ACC112 (cell line): ENCODE measurements around the gene CDH24.

Source experiments
- H2AFZ ChIP-seq: fragments of 200-600 bp; sonication (generic); one replicate; pipeline ENCODE4 v1.6.0; 2017; ENCODE audit warnings: antibody characterized with exemption, low read length; ENCODE audit not compliant: unreplicated experiment
- H3K27ac ChIP-seq: fragments of 200-600 bp; sonication (generic); 2 replicates; pipeline ENCODE4 v1.5.1; 2014; ENCODE audit warnings: low read depth, mild to moderate bottlenecking, antibody characterized with exemption, low read length, moderate library complexity
- H3K27me3 ChIP-seq: fragments of 200-600 bp; sonication (generic); 2 replicates; pipeline ENCODE4 v1.6.1; 2014; ENCODE audit warnings: mild to moderate bottlenecking, antibody characterized with exemption, low read length, moderate library complexity, mixed read lengths; ENCODE audit not compliant: insufficient read depth
- H3K36me3 ChIP-seq: fragments of 200-600 bp; sonication (generic); 2 replicates; pipeline ENCODE4 v1.6.1; 2016; ENCODE audit warnings: mild to moderate bottlenecking, antibody characterized with exemption, low read length, moderate library complexity, mixed read lengths; ENCODE audit not compliant: insufficient read depth
- H3K4me1 ChIP-seq: fragments of 200-600 bp; sonication (generic); one replicate; pipeline ENCODE4 v1.6.1; 2016; ENCODE audit warnings: low read length, mixed read lengths; ENCODE audit not compliant: insufficient read depth, unreplicated experiment, control insufficient read depth
- H3K4me3 ChIP-seq: fragments of 200-600 bp; sonication (generic); 2 replicates; pipeline ENCODE4 v1.5.1; 2014; ENCODE audit warnings: mild to moderate bottlenecking, low read depth, low read length
- H3K79me2 ChIP-seq: fragments of 200-600 bp; sonication (generic); one replicate; pipeline ENCODE4 v1.6.0; 2016; ENCODE audit warnings: low read length; ENCODE audit not compliant: control insufficient read depth, unreplicated experiment, insufficient read depth

The CDH24 gene

GRCh38 chr14:23000860-23001259, 56.5 kb downstream of the CDH24 start:
- no peaks in the 10 kb centered on the region for H3K27me3 ChIP-seq
- no peaks in the 10 kb centered on the region for H3K36me3 ChIP-seq
- H3K79me2 ChIP-seq, result no peaks in the 10 kb centered on the region
- no peak overlapping the region for H3K27ac ChIP-seq
- no peak overlapping the region for H2AFZ ChIP-seq
- no peak overlapping the region for H3K4me3 ChIP-seq
- peaks cover 8% of the 10 kb centered on the region for H3K4me1 ChIP-seq

GRCh38 chr14:22998329-22999012, 58.8 kb downstream of the CDH24 start:
- H3K79me2 ChIP-seq, result no peaks in the 10 kb centered on the region
- H3K27ac ChIP-seq, result no peak overlapping the region
- H3K27me3 ChIP-seq, result no peaks in the 10 kb centered on the region
- no peaks in the 10 kb centered on the region for H3K36me3 ChIP-seq
- peaks cover 5% of the 10 kb centered on the region for H3K4me1 ChIP-seq
- H2AFZ ChIP-seq, result no peak overlapping the region
- no peak overlapping the region for H3K4me3 ChIP-seq

GRCh38 chr14:22997676-22998323, 59.5 kb downstream of the CDH24 start:
- Histone ChIP-seq H3K79me2 (no peaks in the 10 kb centered on the region), H2AFZ (no peak overlapping the region), H3K4me3 (no peak overlapping the region), H3K4me1 (peaks cover 5% of the 10 kb centered on the region), H3K27ac (no peak overlapping the region), H3K36me3 (no peaks in the 10 kb centered on the region), H3K27me3 (no peaks in the 10 kb centered on the region)
